IMR-90 (cell line): ENCODE data around the gene STXBP4. TPM values are rescaled to one million over a fixed set of nuclear protein-coding genes. Genes with fewer than 3 reads are reported as not detected.

Source experiments
- ATAC-seq: fragments of 200-7000 bp; cut with Tn5 transposase; 2 replicates; pipeline ENCODE4 v1.9.1; 2020; ENCODE audit warnings: low read depth, mild to moderate bottlenecking, moderate library complexity
- BruUV-seq: library from RNA; stranded (reverse); fragments of 400-500 nt; replicated peaks from 2 replicates; lab custom pipeline; 2021; lab: Mats Ljungman, UMichigan
- CTCF ChIA-PET: fragments of 300-600 bp; formaldehyde crosslinking; extraction: SDS; loops from one replicate; lab custom pipeline; 2021; ENCODE audit warnings: antibody characterized with exemption; lab: Yijun Ruan, JAX
- POLR2A ChIA-PET: fragments of 300-600 bp; sonication (Branson Sonifier 250); formaldehyde crosslinking; loops from one replicate; lab custom pipeline; 2022; ENCODE audit warnings: antibody characterized with exemption; ENCODE audit not compliant: unreplicated experiment; lab: Charles Lee
- DNase-seq: peaks from one replicate; pipeline ENCODE4 v3.0.0; 2013
- H2AFZ ChIP-seq: replicated peaks from 2 replicates; pipeline ENCODE3; 2013; ENCODE audit warnings: low read length, mild to moderate bottlenecking; ENCODE audit not compliant: poor library complexity
- H2AK5ac ChIP-seq: 2 replicates; pipeline ENCODE4 v1.6.1; 2013; ENCODE audit warnings: low read depth, low read length, inconsistent platforms
- H2AK9ac ChIP-seq: replicated peaks from 2 replicates; pipeline ENCODE3; 2013; ENCODE audit warnings: mild to moderate bottlenecking, low read depth, low read length, moderate library complexity; ENCODE audit not compliant: poor library complexity
- H2BK120ac ChIP-seq: 2 replicates; pipeline ENCODE4 v1.6.1; 2013; ENCODE audit warnings: low read depth, low read length, inconsistent platforms
- H2BK15ac ChIP-seq: 3 replicates; pipeline ENCODE4 v1.6.1; 2013; ENCODE audit warnings: low read depth, low read length, inconsistent platforms
- H2BK20ac ChIP-seq: 2 replicates; pipeline ENCODE4 v1.6.1; 2013; ENCODE audit warnings: low read depth, mild to moderate bottlenecking, inconsistent platforms, low read length, moderate library complexity
- H2BK5ac ChIP-seq: 2 replicates; pipeline ENCODE4 v1.6.1; 2013; ENCODE audit warnings: mild to moderate bottlenecking, low read depth, low read length, inconsistent platforms; ENCODE audit not compliant: poor library complexity, severe bottlenecking
- H3K14ac ChIP-seq: replicated peaks from 2 replicates; pipeline ENCODE4 v1.6.1; 2013; ENCODE audit warnings: low read depth, low read length, inconsistent platforms
- H3K18ac ChIP-seq: 2 replicates; pipeline ENCODE4 v1.6.1; 2013; ENCODE audit warnings: low read depth, low read length, control low read depth
- H3K23ac ChIP-seq: 2 replicates; pipeline ENCODE4 v1.6.1; 2013; ENCODE audit warnings: low read depth, low read length, inconsistent platforms
- H3K27ac ChIP-seq: 2 replicates; pipeline ENCODE4 v1.5.1; 2013; ENCODE audit warnings: mild to moderate bottlenecking, control low read depth, low read length; ENCODE audit not compliant: insufficient read depth
- H3K27me3 ChIP-seq: 2 replicates; pipeline ENCODE4 v1.6.1; 2013; ENCODE audit warnings: low read length; ENCODE audit not compliant: control insufficient read depth, insufficient read depth
- H3K36me3 ChIP-seq: 2 replicates; pipeline ENCODE4 v1.6.1; 2013; ENCODE audit warnings: low read length, mixed read lengths; ENCODE audit not compliant: control insufficient read depth, insufficient read depth
- H3K4ac ChIP-seq: 2 replicates; pipeline ENCODE4 v1.6.1; 2013; ENCODE audit warnings: low read depth, low read length, inconsistent platforms
- H3K4me1 ChIP-seq: 2 replicates; pipeline ENCODE4 v1.6.1; 2013; ENCODE audit warnings: low read length, mixed read lengths; ENCODE audit not compliant: control insufficient read depth, insufficient read depth
- H3K4me2 ChIP-seq: 2 replicates; pipeline ENCODE4 v1.6.1; 2013; ENCODE audit warnings: low read depth, mild to moderate bottlenecking, control low read depth, low read length, moderate library complexity
- H3K4me3 ChIP-seq: 2 replicates; pipeline ENCODE4 v1.5.1; 2013; ENCODE audit warnings: low read depth, mild to moderate bottlenecking, control low read depth, low read length, moderate library complexity; ENCODE audit not compliant: insufficient read depth
- H3K56ac ChIP-seq: 2 replicates; pipeline ENCODE4 v1.6.1; 2013; ENCODE audit warnings: low read length, inconsistent platforms; ENCODE audit not compliant: insufficient read depth; ENCODE audit errors: extremely low read depth
- H3K79me1 ChIP-seq, 2 experiments: 2 replicates each; pipeline ENCODE4 v1.6.1; 2013; ENCODE audit warnings: low read length in 2 of 2, inconsistent platforms in 1 of 2, low read depth in 1 of 2
- H3K9ac ChIP-seq: 2 replicates; pipeline ENCODE4 v1.6.1; 2013; ENCODE audit warnings: low read depth, low read length, control low read depth
- H3K9me1 ChIP-seq: 2 replicates; pipeline ENCODE4 v1.6.1; 2013; ENCODE audit warnings: low read length, inconsistent platforms; ENCODE audit not compliant: insufficient read depth
- H3K9me3 ChIP-seq: 2 replicates; pipeline ENCODE4 v1.6.1; 2013; ENCODE audit warnings: low read length; ENCODE audit not compliant: control insufficient read depth, insufficient read depth
- H4K20me1 ChIP-seq: 2 replicates; pipeline ENCODE4 v1.6.1; 2013; ENCODE audit warnings: low read length, inconsistent platforms; ENCODE audit not compliant: insufficient read depth
- H4K5ac ChIP-seq: 2 replicates; pipeline ENCODE4 v1.6.1; 2013; ENCODE audit warnings: mild to moderate bottlenecking, low read depth, low read length, control low read depth
- H4K8ac ChIP-seq, 2 experiments: 2 replicates each; pipeline ENCODE4 v1.6.1; 2013; ENCODE audit warnings: low read depth in 2 of 2, low read length in 2 of 2, control low read depth in 1 of 2, inconsistent platforms in 1 of 2
- H4K91ac ChIP-seq: 2 replicates; pipeline ENCODE4 v1.6.1; 2013; ENCODE audit warnings: low read depth, low read length, inconsistent platforms; ENCODE audit not compliant: insufficient read depth
- BHLHE40 ChIP-seq: fragments of 150-350 bp; IDR thresholded peaks from 2 replicates; pipeline ENCODE4 v1.6.1; 2016; ENCODE audit warnings: mild to moderate bottlenecking, low read depth, low read length
- MXI1 ChIP-seq: IDR thresholded peaks from 2 replicates; pipeline ENCODE4 v1.6.1; 2012; ENCODE audit warnings: low read depth, mild to moderate bottlenecking, low read length, moderate library complexity, borderline replicate concordance
- WGBS, 2 experiments: methylation state at CpG; one replicate each; pipeline versions ENCODE4 v1.1.5 to v1.1.7; 2013; ENCODE audit warnings: missing lambda C conversion rate in 2 of 2; ENCODE audit not compliant: insufficient read length in 1 of 2; ENCODE audit errors: extremely low coverage in 2 of 2; 5-methylcytosine and 5-hydroxymethylcytosine counted together
- dilution Hi-C: fragments of 300-500 bp; cut with HindIII; formaldehyde crosslinking; loops from one replicate; pipeline ENCODE4 v1.14.3; 2018; ENCODE audit warnings: low sequenced_read_pairs; ENCODE audit not compliant: unreplicated experiment
- in situ Hi-C: fragments of 300-500 bp; cut with MboI; formaldehyde crosslinking; loops from 3 replicates; pipeline ENCODE4 v1.14.3; 2019; ENCODE audit warnings: low sequenced_read_pairs, inconsistent platforms, mixed read lengths
- intact Hi-C: fragments of 100-400 bp; cut with micrococcal nuclease; formaldehyde crosslinking; loops from 2 replicates; pipeline ENCODE4 v1.10.0; 2022
- polyA plus RNA-seq, 3 experiments: library from polyadenylated mRNA; depleted of rRNA; stranded (reverse); fragments of >200 nt; gene quantifications; 2 replicates each; pipeline ENCODE4 v1.2.3, GENCODE V29; 2012; ENCODE audit warnings: low replicate concordance in 1 of 3
- total RNA-seq: library from RNA; depleted of rRNA; stranded (reverse); fragments of >200 nt; gene quantifications from 2 replicates; pipeline ENCODE4 v1.2.3, GENCODE V29; 2012

STXBP4 gene
- total and polyA plus RNA-seq, 2 of the 4 experiments (the other 2 are of a cell fraction), result 4.1 to 20.4 TPM

DNA sequence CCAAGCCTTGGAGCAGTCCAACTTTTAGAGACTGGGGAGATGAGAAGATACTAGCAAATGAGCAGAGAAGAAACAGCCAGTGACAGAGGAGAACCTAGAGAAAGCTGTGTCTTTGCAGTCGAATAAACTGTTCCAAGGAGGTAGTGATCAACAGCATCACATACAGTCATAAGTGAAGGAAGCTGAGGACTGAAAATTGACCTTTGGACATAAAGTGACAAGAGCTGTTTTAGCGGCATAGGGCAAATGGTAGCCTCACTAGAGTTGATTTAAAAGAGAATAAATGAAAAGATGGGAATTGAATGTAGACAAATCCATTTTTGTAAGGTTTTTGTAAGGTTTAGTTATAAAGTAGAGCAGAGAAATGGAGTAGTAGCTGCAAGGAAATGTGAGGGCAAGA lies 165.0 kb downstream of the STXBP4 start:
- ChIA-PET CTCF (no interaction called here), POLR2A (no interaction called here)
- Histone ChIP-seq H3K36me3 (no peaks in the 10 kb centered on the region), H4K91ac (no peak overlapping the region), H3K9me3 (no peaks in the 10 kb centered on the region), H3K4me3 (no peak overlapping the region), H3K4me1 (no peaks in the 10 kb centered on the region; the same call in 1 of the 2 replicates), H3K9ac (no peak overlapping the region), H4K5ac (no peak overlapping the region), H2BK15ac (no peak overlapping the region), H2BK20ac (no peak overlapping the region), H3K27me3 (no peaks in the 10 kb centered on the region), H2AK9ac (no peak overlapping the region), H3K23ac (no peak overlapping the region), H2BK120ac (no peak overlapping the region), H3K14ac (no peak overlapping the region), H4K8ac (no peak overlapping the region), H2BK5ac (no peak overlapping the region), H3K4ac (no peak overlapping the region), H3K18ac (no peak overlapping the region), H3K9me1 (no peaks in the 10 kb centered on the region), H4K20me1 (no peaks in the 10 kb centered on the region), H3K27ac (no peak overlapping the region), H3K79me1 (no peaks in the 10 kb centered on the region), H3K56ac (no peak overlapping the region), H2AK5ac (no peak overlapping the region), H2AFZ (no peak overlapping the region), H3K4me2 (no peak overlapping the region)
- no TSS peak for BruUV-seq
- dilution Hi-C loops (no loop called here), intact Hi-C loops (no loop called here), in situ Hi-C loops (no loop called here)
- ATAC-seq (no peak), DNase-seq (no peak)
- TF ChIP-seq MXI1 (no peak), BHLHE40 (no peak)
- WGBS, 2 experiments, result 0% methylated on average over 1 of the region's 2 CpGs; no CpG with 5 or more reads in 1 of the 2 experiments
